HEK293 (cell line): ENCODE results near the gene CNBP.

ENCODE experiments used
- CTCF ChIA-PET: fragments of 350-600 bp; formaldehyde crosslinking; extraction: SDS; loops from one replicate; lab custom pipeline; 2021; ENCODE audit warnings: antibody characterized with exemption; lab: Yijun Ruan, JAX
- POLR2A ChIA-PET: fragments of 300-600 bp; formaldehyde crosslinking; extraction: SDS; loops from one replicate; lab custom pipeline; 2020; ENCODE audit warnings: antibody characterized with exemption, inconsistent platforms; lab: Yijun Ruan, JAX
- H3K27ac ChIP-seq: fragments of 200-500 bp; sonication (Bioruptor generic); 2 replicates; pipeline ENCODE4 v1.5.1; 2014; ENCODE audit warnings: low read depth, low read length, control low read depth, inconsistent platforms; ENCODE audit errors: extremely low read depth
- H3K36me3 ChIP-seq, 2 experiments: fragments of 200-500 bp in 1 of 2; sonication (Bioruptor generic) in 1 of 2; 1 replicate in 1 of 2; 2 replicates in 1 of 2; pipeline ENCODE4 v1.5.1; 2014 to 2017; ENCODE audit warnings: inconsistent platforms in 2 of 2, low read length in 2 of 2; ENCODE audit not compliant: control insufficient read depth in 2 of 2, insufficient read depth in 1 of 2
- H3K4me1 ChIP-seq: fragments of 200-500 bp; sonication (Bioruptor generic); 2 replicates; pipeline ENCODE4 v1.5.1; 2014; ENCODE audit warnings: mild to moderate bottlenecking, low read length, inconsistent platforms; ENCODE audit not compliant: control insufficient read depth, insufficient read depth
- H3K4me3 ChIP-seq: 2 replicates; pipeline ENCODE4 v1.5.1; 2011; ENCODE audit warnings: low read depth, mild to moderate bottlenecking, control low read depth, low read length, moderate library complexity
- H3K9me3 ChIP-seq: fragments of 200-500 bp; sonication (Bioruptor generic); 2 replicates; pipeline ENCODE4 v1.5.1; 2014; ENCODE audit warnings: low read depth, low read length, inconsistent platforms; ENCODE audit not compliant: control insufficient read depth, insufficient read depth
- SP2 ChIP-seq: fragments of 450-650 bp; formaldehyde crosslinking; IDR thresholded peaks from 2 replicates; pipeline ENCODE4 v1.5.1; 2016; ENCODE audit warnings: missing biosample characterization, missing genetic modification characterization
- ZBTB8A ChIP-seq: fragments of 450-650 bp; formaldehyde crosslinking; IDR thresholded peaks from 2 replicates; pipeline ENCODE4 v1.5.1; 2016; ENCODE audit warnings: missing biosample characterization, missing genetic modification characterization
- ZNF2 ChIP-seq: fragments of 450-650 bp; formaldehyde crosslinking; IDR thresholded peaks from 2 replicates; pipeline ENCODE4 v1.5.1; 2016; ENCODE audit warnings: missing biosample characterization, missing genetic modification characterization
- ZNF266 ChIP-seq: fragments of 450-650 bp; formaldehyde crosslinking; IDR thresholded peaks from 2 replicates; pipeline ENCODE4 v1.5.1; 2016; ENCODE audit warnings: missing biosample characterization, missing genetic modification characterization, low read depth
- ZNF341 ChIP-seq: fragments of 450-650 bp; formaldehyde crosslinking; IDR thresholded peaks from 2 replicates; pipeline ENCODE4; 2016; ENCODE audit warnings: low read depth, missing biosample characterization, missing genetic modification characterization
- ZNF544 ChIP-seq: fragments of 450-650 bp; formaldehyde crosslinking; IDR thresholded peaks from 2 replicates; pipeline ENCODE4 v1.5.0; 2017; ENCODE audit warnings: missing biosample characterization, missing genetic modification characterization
- ZNF558 ChIP-seq: fragments of 450-650 bp; formaldehyde crosslinking; IDR thresholded peaks from 2 replicates; pipeline ENCODE4 v1.5.1; 2016; ENCODE audit warnings: missing biosample characterization, missing genetic modification characterization
- ZNF629 ChIP-seq: fragments of 450-650 bp; formaldehyde crosslinking; IDR thresholded peaks from 2 replicates; pipeline ENCODE4 v1.5.1; 2017; ENCODE audit warnings: missing biosample characterization, missing genetic modification characterization
- ZNF664 ChIP-seq: fragments of 450-650 bp; formaldehyde crosslinking; IDR thresholded peaks from 2 replicates; pipeline ENCODE4 v1.5.1; 2016; ENCODE audit warnings: missing biosample characterization, missing genetic modification characterization
- ZSCAN30 ChIP-seq: fragments of 450-650 bp; IDR thresholded peaks from 2 replicates; pipeline ENCODE4 v1.5.1; 2018; ENCODE audit warnings: missing biosample characterization, mild to moderate bottlenecking, missing genetic modification characterization, moderate library complexity
- ZXDB ChIP-seq: fragments of 450-650 bp; formaldehyde crosslinking; IDR thresholded peaks from 2 replicates; pipeline ENCODE4 v1.5.1; 2016; ENCODE audit warnings: missing biosample characterization, missing genetic modification characterization
- TF ChIP-seq, protein P1 (sequence below): fragments of 450-650 bp; formaldehyde crosslinking; IDR thresholded peaks from 2 replicates; pipeline ENCODE4 v1.5.1; 2016; ENCODE audit warnings: missing biosample characterization, missing genetic modification characterization
- TF ChIP-seq, protein P2 (sequence below): fragments of 450-650 bp; formaldehyde crosslinking; conservative IDR thresholded peaks from 2 replicates; pipeline ENCODE4 v1.5.1; 2016; ENCODE audit warnings: low read depth, missing biosample characterization, missing genetic modification characterization
- TF ChIP-seq, protein P3 (sequence below): fragments of 450-650 bp; formaldehyde crosslinking; IDR thresholded peaks from 2 replicates; pipeline ENCODE4 v1.5.1; 2016; ENCODE audit warnings: missing biosample characterization, missing genetic modification characterization, borderline replicate concordance
- TF ChIP-seq, protein P4 (sequence below): fragments of 450-650 bp; formaldehyde crosslinking; IDR thresholded peaks from 2 replicates; pipeline ENCODE4 v1.5.1; 2016; ENCODE audit warnings: missing biosample characterization, missing genetic modification characterization

Gene CNBP

DNA sequence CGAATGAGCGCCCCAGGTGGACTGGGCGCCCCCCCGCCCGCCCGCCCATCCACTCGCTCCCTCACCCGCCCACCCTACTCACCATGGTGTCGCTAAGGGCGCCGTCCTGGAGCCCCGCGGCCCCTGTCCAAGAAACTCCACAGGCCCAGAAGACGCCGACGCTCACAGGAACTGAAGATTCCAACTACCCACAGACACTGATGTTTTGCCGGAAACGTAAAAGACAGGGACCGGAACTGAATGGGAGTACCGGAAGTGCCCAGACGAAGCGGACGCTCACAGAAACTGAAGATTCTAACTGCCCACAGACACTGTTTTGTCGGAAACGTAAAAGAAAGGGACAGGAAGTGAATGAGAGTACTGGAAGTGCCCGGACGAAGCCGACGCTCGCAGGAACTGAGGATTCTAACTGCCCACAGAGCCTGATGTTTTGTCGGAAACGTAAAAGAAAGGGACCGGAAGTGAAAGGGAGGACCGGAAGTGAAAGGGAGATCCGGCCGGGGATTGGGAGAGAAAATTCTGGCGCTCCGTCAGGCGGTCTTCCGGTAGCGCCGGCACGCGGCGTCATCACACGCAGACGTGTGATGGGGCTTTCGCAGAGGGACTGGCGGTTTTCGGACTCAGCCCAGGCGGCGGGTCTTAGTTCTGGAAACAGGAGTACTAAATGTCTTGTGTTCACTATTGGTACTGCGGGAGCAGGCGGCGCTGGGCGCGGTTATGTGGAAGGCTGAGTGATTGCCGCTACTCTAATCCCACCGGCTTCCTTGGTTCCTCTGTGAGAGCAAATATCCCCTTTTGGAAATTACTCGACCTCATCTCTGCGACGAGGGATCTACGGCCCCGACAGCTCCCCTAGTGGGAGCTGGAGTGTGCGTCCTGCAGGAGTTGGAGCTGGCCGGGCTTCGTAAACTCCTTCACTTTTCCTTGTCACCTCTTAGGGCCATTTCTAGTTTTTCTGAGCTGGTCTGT lies 22.5 kb downstream of the CNBP start, which contains the start of gene ISY1 (continued):
- TF ChIP-seq, protein P1, sequence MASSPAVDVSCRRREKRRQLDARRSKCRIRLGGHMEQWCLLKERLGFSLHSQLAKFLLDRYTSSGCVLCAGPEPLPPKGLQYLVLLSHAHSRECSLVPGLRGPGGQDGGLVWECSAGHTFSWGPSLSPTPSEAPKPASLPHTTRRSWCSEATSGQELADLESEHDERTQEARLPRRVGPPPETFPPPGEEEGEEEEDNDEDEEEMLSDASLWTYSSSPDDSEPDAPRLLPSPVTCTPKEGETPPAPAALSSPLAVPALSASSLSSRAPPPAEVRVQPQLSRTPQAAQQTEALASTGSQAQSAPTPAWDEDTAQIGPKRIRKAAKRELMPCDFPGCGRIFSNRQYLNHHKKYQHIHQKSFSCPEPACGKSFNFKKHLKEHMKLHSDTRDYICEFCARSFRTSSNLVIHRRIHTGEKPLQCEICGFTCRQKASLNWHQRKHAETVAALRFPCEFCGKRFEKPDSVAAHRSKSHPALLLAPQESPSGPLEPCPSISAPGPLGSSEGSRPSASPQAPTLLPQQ (tag by site-specific recombination) = peak; percentile 61; the same call in 1 of the 2 replicates
- TF ChIP-seq ZBTB8A (tag by site-specific recombination) (peak; percentile 40), ZNF341 (0 out of 2 replicates have a peak, but pooled peaks have one; percentile 24), ZSCAN30 (tag by site-specific recombination) (peak; percentile 48; the same call in 1 of the 2 replicates), ZNF629 (peak; percentile 93), SP2 (peak; percentile 93)
- TF ChIP-seq, protein P2, sequence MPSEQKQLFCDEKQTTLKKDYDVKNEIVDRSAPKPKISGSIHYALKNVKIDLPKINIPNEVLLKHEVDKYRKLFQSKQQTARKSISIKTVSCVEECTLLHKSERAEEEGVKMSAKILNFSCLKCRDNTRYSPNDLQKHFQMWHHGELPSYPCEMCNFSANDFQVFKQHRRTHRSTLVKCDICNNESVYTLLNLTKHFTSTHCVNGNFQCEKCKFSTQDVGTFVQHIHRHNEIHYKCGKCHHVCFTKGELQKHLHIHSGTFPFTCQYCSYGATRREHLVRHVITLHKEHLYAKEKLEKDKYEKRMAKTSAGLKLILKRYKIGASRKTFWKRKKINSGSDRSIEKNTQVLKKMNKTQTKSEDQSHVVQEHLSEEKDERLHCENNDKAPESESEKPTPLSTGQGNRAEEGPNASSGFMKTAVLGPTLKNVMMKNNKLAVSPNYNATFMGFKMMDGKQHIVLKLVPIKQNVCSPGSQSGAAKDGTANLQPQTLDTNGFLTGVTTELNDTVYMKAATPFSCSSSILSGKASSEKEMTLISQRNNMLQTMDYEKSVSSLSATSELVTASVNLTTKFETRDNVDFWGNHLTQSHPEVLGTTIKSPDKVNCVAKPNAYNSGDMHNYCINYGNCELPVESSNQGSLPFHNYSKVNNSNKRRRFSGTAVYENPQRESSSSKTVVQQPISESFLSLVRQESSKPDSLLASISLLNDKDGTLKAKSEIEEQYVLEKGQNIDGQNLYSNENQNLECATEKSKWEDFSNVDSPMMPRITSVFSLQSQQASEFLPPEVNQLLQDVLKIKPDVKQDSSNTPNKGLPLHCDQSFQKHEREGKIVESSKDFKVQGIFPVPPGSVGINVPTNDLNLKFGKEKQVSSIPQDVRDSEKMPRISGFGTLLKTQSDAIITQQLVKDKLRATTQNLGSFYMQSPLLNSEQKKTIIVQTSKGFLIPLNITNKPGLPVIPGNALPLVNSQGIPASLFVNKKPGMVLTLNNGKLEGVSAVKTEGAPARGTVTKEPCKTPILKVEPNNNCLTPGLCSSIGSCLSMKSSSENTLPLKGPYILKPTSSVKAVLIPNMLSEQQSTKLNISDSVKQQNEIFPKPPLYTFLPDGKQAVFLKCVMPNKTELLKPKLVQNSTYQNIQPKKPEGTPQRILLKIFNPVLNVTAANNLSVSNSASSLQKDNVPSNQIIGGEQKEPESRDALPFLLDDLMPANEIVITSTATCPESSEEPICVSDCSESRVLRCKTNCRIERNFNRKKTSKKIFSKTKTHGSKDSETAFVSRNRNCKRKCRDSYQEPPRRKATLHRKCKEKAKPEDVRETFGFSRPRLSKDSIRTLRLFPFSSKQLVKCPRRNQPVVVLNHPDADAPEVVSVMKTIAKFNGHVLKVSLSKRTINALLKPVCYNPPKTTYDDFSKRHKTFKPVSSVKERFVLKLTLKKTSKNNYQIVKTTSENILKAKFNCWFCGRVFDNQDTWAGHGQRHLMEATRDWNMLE (tag by site-specific recombination) = peak; percentile 100
- TF ChIP-seq, protein P3, sequence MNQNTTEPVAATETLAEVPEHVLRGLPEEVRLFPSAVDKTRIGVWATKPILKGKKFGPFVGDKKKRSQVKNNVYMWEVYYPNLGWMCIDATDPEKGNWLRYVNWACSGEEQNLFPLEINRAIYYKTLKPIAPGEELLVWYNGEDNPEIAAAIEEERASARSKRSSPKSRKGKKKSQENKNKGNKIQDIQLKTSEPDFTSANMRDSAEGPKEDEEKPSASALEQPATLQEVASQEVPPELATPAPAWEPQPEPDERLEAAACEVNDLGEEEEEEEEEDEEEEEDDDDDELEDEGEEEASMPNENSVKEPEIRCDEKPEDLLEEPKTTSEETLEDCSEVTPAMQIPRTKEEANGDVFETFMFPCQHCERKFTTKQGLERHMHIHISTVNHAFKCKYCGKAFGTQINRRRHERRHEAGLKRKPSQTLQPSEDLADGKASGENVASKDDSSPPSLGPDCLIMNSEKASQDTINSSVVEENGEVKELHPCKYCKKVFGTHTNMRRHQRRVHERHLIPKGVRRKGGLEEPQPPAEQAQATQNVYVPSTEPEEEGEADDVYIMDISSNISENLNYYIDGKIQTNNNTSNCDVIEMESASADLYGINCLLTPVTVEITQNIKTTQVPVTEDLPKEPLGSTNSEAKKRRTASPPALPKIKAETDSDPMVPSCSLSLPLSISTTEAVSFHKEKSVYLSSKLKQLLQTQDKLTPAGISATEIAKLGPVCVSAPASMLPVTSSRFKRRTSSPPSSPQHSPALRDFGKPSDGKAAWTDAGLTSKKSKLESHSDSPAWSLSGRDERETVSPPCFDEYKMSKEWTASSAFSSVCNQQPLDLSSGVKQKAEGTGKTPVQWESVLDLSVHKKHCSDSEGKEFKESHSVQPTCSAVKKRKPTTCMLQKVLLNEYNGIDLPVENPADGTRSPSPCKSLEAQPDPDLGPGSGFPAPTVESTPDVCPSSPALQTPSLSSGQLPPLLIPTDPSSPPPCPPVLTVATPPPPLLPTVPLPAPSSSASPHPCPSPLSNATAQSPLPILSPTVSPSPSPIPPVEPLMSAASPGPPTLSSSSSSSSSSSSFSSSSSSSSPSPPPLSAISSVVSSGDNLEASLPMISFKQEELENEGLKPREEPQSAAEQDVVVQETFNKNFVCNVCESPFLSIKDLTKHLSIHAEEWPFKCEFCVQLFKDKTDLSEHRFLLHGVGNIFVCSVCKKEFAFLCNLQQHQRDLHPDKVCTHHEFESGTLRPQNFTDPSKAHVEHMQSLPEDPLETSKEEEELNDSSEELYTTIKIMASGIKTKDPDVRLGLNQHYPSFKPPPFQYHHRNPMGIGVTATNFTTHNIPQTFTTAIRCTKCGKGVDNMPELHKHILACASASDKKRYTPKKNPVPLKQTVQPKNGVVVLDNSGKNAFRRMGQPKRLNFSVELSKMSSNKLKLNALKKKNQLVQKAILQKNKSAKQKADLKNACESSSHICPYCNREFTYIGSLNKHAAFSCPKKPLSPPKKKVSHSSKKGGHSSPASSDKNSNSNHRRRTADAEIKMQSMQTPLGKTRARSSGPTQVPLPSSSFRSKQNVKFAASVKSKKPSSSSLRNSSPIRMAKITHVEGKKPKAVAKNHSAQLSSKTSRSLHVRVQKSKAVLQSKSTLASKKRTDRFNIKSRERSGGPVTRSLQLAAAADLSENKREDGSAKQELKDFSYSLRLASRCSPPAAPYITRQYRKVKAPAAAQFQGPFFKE (tag by site-specific recombination) = no peak
- TF ChIP-seq, protein P4, sequence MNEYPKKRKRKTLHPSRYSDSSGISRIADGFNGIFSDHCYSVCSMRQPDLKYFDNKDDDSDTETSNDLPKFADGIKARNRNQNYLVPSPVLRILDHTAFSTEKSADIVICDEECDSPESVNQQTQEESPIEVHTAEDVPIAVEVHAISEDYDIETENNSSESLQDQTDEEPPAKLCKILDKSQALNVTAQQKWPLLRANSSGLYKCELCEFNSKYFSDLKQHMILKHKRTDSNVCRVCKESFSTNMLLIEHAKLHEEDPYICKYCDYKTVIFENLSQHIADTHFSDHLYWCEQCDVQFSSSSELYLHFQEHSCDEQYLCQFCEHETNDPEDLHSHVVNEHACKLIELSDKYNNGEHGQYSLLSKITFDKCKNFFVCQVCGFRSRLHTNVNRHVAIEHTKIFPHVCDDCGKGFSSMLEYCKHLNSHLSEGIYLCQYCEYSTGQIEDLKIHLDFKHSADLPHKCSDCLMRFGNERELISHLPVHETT (tag by site-specific recombination) = peak; percentile 95

DNA sequence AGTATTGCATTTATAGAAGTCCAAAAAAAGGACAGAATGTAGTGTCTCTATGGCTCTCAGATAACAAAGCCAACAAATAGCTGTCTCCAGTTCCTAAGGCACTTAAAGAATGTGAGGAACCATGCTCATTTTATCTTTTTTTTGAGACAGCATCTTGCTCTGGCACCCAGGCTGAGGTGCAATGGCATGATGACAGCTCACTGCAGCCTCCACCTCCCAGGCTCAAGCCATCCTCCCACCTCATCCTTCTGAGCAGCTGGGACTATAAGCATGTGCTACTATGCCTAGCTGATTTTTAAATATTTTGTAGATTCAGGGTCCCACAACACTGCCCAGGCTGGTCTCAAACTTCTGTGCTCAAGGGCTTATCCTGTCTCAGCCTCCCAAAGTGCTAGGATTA lies 38.9 kb downstream of the CNBP start:
- POLR2A ChIA-PET = no interaction called here
- H3K36me3 ChIP-seq = peaks cover 5 to 59% of the 10 kb centered on the region in 2 experiments; a peak in 2 of 3 replicates
- H3K4me3 ChIP-seq = no peak overlapping the region
- CTCF ChIA-PET = interaction anchor here (0.6 to 1.5 kb wide), 3 partner anchors 16 to 174 kb away, joined by 3 to 7 read pairs (median 5); partner anchors contain the start of gene ISY1
- no peak for TF ChIP-seq ZNF558 (tag by site-specific recombination)
- no peak for TF ChIP-seq ZNF2 (tag by site-specific recombination)
- TF ChIP-seq ZXDB (tag by site-specific recombination) = no peak
- TF ChIP-seq ZNF664 (tag by site-specific recombination) = no peak
- TF ChIP-seq ZNF266 (tag by site-specific recombination) = no peak
- TF ChIP-seq ZNF544 (tag by site-specific recombination) = no peak
- no peak overlapping the region for H3K27ac ChIP-seq
- H3K9me3 ChIP-seq = no peaks in the 10 kb centered on the region
- no peaks in the 10 kb centered on the region for H3K4me1 ChIP-seq
